Natural killer cell (primary cell): Measurements from ENCODE around the gene GHITM. TPM values are rescaled to one million over a fixed set of nuclear protein-coding genes. Genes with fewer than 3 reads are reported as not detected.
"Not testable (repeated sequence)": the region's sequence is repeated elsewhere in the genome, so short reads cannot be mapped to it uniquely, and the experiment has no call there.

ENCODE experiments used
- ATAC-seq, 3 donors: fragments of 150-1000 bp in 2 of 3; fragments of 200-7000 bp in 1 of 3; cut with Tn5 transposase; 1 replicate in 1 of 3; 2 replicates in 2 of 3; pipeline ENCODE4 v1.10.0; 2021; ENCODE audit warnings: mild to moderate bottlenecking in 2 of 3, moderate library complexity in 2 of 3
- DNase-seq, 2 donors: peaks; one replicate each; pipeline versions ENCODE4 v3.0.0 to v3.0.0-alpha.2; 2013 to 2021; ENCODE audit warnings: mixed read lengths in 1 of 2
- H3K27ac ChIP-seq: one replicate; pipeline ENCODE4 v1.5.1; 2013; ENCODE audit warnings: mild to moderate bottlenecking, low read length
- H3K27me3 ChIP-seq: one replicate; pipeline ENCODE4 v1.6.1; 2013; ENCODE audit warnings: low read length; ENCODE audit not compliant: control insufficient read depth, insufficient read depth
- H3K36me3 ChIP-seq: one replicate; pipeline ENCODE4 v1.6.1; 2013; ENCODE audit warnings: low read length; ENCODE audit not compliant: control insufficient read depth, insufficient read depth
- H3K4me1 ChIP-seq: one replicate; pipeline ENCODE4 v1.6.1; 2013; ENCODE audit warnings: low read length; ENCODE audit not compliant: control insufficient read depth, insufficient read depth
- H3K4me3 ChIP-seq: one replicate; pipeline ENCODE4 v1.5.1; 2013; ENCODE audit warnings: low read length
- H3K9me3 ChIP-seq: one replicate; pipeline ENCODE4 v1.6.1; 2013; ENCODE audit warnings: low read length; ENCODE audit not compliant: control insufficient read depth, insufficient read depth
- H3K27ac Mint-ChIP-seq, 2 donors: one replicate each; pipeline ENCODE4 v1.8.0; 2022; ENCODE audit warnings: mild to moderate bottlenecking in 2 of 2, mixed read lengths in 2 of 2, moderate library complexity in 1 of 2
- H3K27me3 Mint-ChIP-seq, 2 donors: one replicate each; pipeline ENCODE4 v1.8.0; 2022; ENCODE audit warnings: low read depth in 2 of 2, mixed read lengths in 2 of 2
- H3K36me3 Mint-ChIP-seq: one replicate; pipeline ENCODE4 v1.8.0; 2022; ENCODE audit warnings: mixed read lengths
- H3K4me1 Mint-ChIP-seq, 2 donors: one replicate each; pipeline ENCODE4 v1.8.0; 2022; ENCODE audit warnings: mixed read lengths in 2 of 2
- H3K4me3 Mint-ChIP-seq: one replicate; pipeline ENCODE4 v1.8.0; 2022; ENCODE audit warnings: mild to moderate bottlenecking, moderate library complexity, mixed read lengths
- H3K9me3 Mint-ChIP-seq, 2 donors: one replicate each; pipeline ENCODE4 v1.8.0; 2022; ENCODE audit warnings: mixed read lengths in 2 of 2
- WGBS: methylation state at CpG from one replicate; pipeline ENCODE4 v1.1.7; 2013; ENCODE audit warnings: missing lambda C conversion rate; ENCODE audit not compliant: insufficient coverage; 5-methylcytosine and 5-hydroxymethylcytosine counted together
- intact Hi-C: fragments of 100-400 bp; cut with micrococcal nuclease; formaldehyde crosslinking; loops from one replicate; pipeline ENCODE4 v1.14.2; 2022
- total RNA-seq, 4 donors: library from RNA; stranded (reverse); fragments of 120-200 nt in 1 of 4; gene quantifications; one replicate each; pipeline versions ENCODE4 v1.2.3 to v1.2.4, GENCODE V29; 2013 to 2022
- TF ChIP-seq, protein P1 (sequence below): fragments of 200-600 bp; IDR thresholded peaks from one replicate; pipeline ENCODE4 v1.8.0; 2022; ENCODE audit warnings: antibody characterized with exemption

GHITM gene
- total RNA-seq, 3 donors from 2014 or later (not counting 1 experiment from before 2014, with no cell fraction given) = 84.3 to 89.3 (median 87.9) TPM

- Histone ChIP-seq H3K36me3 (no peaks in the 10 kb centered on the region), H3K4me1 (no peaks in the 10 kb centered on the region), H3K27me3 (no peaks in the 10 kb centered on the region), H3K4me3 (no peak overlapping the region), H3K27ac (no peak overlapping the region), H3K9me3 (no peaks in the 10 kb centered on the region)
- Mint-ChIP-seq H3K9me3 (no peaks in the 10 kb centered on the region), H3K4me1 (no peaks in the 10 kb centered on the region), H3K4me3 (no peak overlapping the region), H3K36me3 (no peaks in the 10 kb centered on the region), H3K27me3 (peaks cover 24 to 59% of the 10 kb centered on the region in 2 donors), H3K27ac (no peak overlapping the region)
- no peak for DNase-seq
- WGBS = 34% methylated on average over 10 of the region's 13 CpGs
- TF ChIP-seq, protein P1, sequence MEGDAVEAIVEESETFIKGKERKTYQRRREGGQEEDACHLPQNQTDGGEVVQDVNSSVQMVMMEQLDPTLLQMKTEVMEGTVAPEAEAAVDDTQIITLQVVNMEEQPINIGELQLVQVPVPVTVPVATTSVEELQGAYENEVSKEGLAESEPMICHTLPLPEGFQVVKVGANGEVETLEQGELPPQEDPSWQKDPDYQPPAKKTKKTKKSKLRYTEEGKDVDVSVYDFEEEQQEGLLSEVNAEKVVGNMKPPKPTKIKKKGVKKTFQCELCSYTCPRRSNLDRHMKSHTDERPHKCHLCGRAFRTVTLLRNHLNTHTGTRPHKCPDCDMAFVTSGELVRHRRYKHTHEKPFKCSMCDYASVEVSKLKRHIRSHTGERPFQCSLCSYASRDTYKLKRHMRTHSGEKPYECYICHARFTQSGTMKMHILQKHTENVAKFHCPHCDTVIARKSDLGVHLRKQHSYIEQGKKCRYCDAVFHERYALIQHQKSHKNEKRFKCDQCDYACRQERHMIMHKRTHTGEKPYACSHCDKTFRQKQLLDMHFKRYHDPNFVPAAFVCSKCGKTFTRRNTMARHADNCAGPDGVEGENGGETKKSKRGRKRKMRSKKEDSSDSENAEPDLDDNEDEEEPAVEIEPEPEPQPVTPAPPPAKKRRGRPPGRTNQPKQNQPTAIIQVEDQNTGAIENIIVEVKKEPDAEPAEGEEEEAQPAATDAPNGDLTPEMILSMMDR = no peak
- intact Hi-C loops = no loop called here
- ATAC-seq = no peak
These were observed 25.1 kb upstream of the GHITM start for GRCh38 chr10:84114088-84114667.

- H3K27ac Mint-ChIP-seq, H3K36me3 Mint-ChIP-seq, ATAC-seq, H3K9me3 Mint-ChIP-seq, H3K4me3 ChIP-seq, H3K36me3 ChIP-seq, H3K4me1 Mint-ChIP-seq, H3K27me3 ChIP-seq, H3K9me3 ChIP-seq, intact Hi-C loops, H3K27ac ChIP-seq, H3K4me3 Mint-ChIP-seq, H3K4me1 ChIP-seq, DNase-seq: not testable (repeated sequence)
- WGBS = 95% methylated on average over 2 of the region's 2 CpGs
- H3K27me3 Mint-ChIP-seq = peaks cover 22 to 48% of the 10 kb centered on the region in 2 donors
These were observed 22.1 kb upstream of the GHITM start for GRCh38 chr10:84117204-84117603.

- Histone ChIP-seq H3K4me1 (no peaks in the 10 kb centered on the region), H3K27me3 (no peaks in the 10 kb centered on the region), H3K4me3 (no peak overlapping the region), H3K27ac (no peak overlapping the region), H3K36me3 (no peaks in the 10 kb centered on the region), H3K9me3 (no peaks in the 10 kb centered on the region)
- Mint-ChIP-seq H3K36me3 (no peaks in the 10 kb centered on the region), H3K4me3 (no peak overlapping the region), H3K27ac (no peak overlapping the region), H3K9me3 (no peaks in the 10 kb centered on the region), H3K4me1 (no peaks in the 10 kb centered on the region), H3K27me3 (peaks cover 22 to 48% of the 10 kb centered on the region in 2 donors)
- 100% methylated on average over 2 of the region's 2 CpGs for WGBS
- DNase-seq (no peak), ATAC-seq (no peak)
- intact Hi-C loops = no loop called here
- TF ChIP-seq, protein P1 = no peak
These were observed 21.5 kb upstream of the GHITM start for GRCh38 chr10:84117686-84118394.

DNA sequence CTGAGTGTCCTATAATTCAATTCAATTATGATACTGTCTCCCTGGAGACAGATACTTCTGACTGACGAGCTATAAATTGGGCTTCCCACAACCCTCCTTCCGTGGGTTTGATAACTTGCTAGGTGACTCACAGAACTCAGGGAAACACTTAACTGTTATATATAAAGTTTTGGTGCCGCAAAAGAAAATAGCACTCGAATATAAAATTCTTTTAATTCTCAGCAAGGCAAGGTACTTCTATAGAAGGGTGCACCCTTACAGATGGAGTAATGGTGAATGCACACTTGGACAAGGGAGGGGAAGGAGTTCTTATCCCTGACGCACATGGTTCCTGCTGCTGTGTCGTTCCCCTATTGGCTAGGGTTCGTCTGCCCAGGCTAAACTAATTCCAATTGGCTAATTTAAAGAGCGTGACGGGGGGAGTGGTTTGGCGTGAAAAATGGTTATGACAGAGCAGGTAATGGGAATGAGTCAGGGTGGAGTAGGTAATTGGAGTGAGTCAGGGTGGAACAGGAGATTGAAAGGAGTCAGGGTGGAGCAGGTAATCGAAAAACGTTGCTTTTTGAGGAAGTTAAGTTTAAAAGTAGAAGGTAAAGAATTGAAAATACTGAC lies 20.8 kb upstream of the GHITM start:
- no peak overlapping the region for H3K27ac ChIP-seq
- WGBS = 92% methylated on average over 10 of the region's 12 CpGs
- DNase-seq = no peak
- no peaks in the 10 kb centered on the region for H3K36me3 ChIP-seq
- H3K27me3 ChIP-seq = no peaks in the 10 kb centered on the region
- no peak for ATAC-seq
- H3K27me3 Mint-ChIP-seq = peaks cover 25 to 50% of the 10 kb centered on the region in 2 donors
- H3K9me3 Mint-ChIP-seq = no peaks in the 10 kb centered on the region
- intact Hi-C loops = no loop called here
- no peaks in the 10 kb centered on the region for H3K4me1 ChIP-seq
- no peak overlapping the region for H3K4me3 ChIP-seq
- H3K9me3 ChIP-seq = no peaks in the 10 kb centered on the region
- TF ChIP-seq, protein P1 = no peak
- H3K36me3 Mint-ChIP-seq = no peaks in the 10 kb centered on the region
- H3K27ac Mint-ChIP-seq = no peak overlapping the region
- H3K4me3 Mint-ChIP-seq = no peak overlapping the region
- no peaks in the 10 kb centered on the region for H3K4me1 Mint-ChIP-seq
